HL-60 (cell line): ENCODE data around the gene PARVB.

Experiments
- DNase-seq, 2 experiments: peaks; one replicate each; pipeline ENCODE4 v3.0.0-alpha.2; 2010 to 2020; ENCODE audit warnings: low read depth in 1 of 2, low spot score in 1 of 2
- H3K27ac ChIP-seq: fragments of 250-450 bp; sonication (Bioruptor Pico); replicated peaks from 2 replicates; pipeline ENCODE4 v1.5.1; 2020; ENCODE audit warnings: mild to moderate bottlenecking, moderate library complexity
- H3K27me3 ChIP-seq: fragments of 250-450 bp; sonication (Bioruptor Pico); 2 replicates; pipeline ENCODE4 v1.5.1; 2021; ENCODE audit warnings: mild to moderate bottlenecking, moderate library complexity; ENCODE audit not compliant: insufficient read depth, poor library complexity, severe bottlenecking
- H3K4me3 ChIP-seq: replicated peaks from 2 replicates; pipeline ENCODE4 v1.5.1; 2011; ENCODE audit warnings: mild to moderate bottlenecking, control low read depth, low read length; ENCODE audit not compliant: insufficient read depth
- CTCF ChIP-seq: IDR thresholded peaks from one replicate; pipeline ENCODE4 v1.5.1; 2011; ENCODE audit warnings: low read length, control low read depth, inconsistent platforms; ENCODE audit not compliant: insufficient read depth
- GABPA ChIP-seq: IDR thresholded peaks from 2 replicates; pipeline ENCODE4 v1.6.1; 2012; ENCODE audit warnings: low read depth
- POLR2AphosphoS5 ChIP-seq: IDR thresholded peaks from 2 replicates; pipeline ENCODE4 v1.6.1; 2012; ENCODE audit warnings: low read depth
- REST ChIP-seq: IDR thresholded peaks from 2 replicates; pipeline ENCODE4 v1.6.1; 2012; ENCODE audit warnings: low read depth; ENCODE audit not compliant: insufficient replicate concordance
- SPI1 ChIP-seq: IDR thresholded peaks from 2 replicates; pipeline ENCODE4 v1.6.1; 2012; ENCODE audit warnings: low read depth, mild to moderate bottlenecking, borderline replicate concordance

The PARVB gene

GRCh38 chr22:44112191-44112590, 88.1 kb downstream of the PARVB start:
- Histone ChIP-seq H3K27ac (no peak overlapping the region), H3K27me3 (no peaks in the 10 kb centered on the region), H3K4me3 (no peak overlapping the region)
- TF ChIP-seq POLR2AphosphoS5 (no peak), CTCF (no peak), SPI1 (no peak), GABPA (no peak), REST (no peak)
- no peak for DNase-seq

- Histone ChIP-seq H3K27me3 (no peaks in the 10 kb centered on the region), H3K27ac (no peak overlapping the region), H3K4me3 (no peak overlapping the region)
- no peak for DNase-seq
- TF ChIP-seq CTCF (no peak), REST (no peak), POLR2AphosphoS5 (no peak), GABPA (no peak), SPI1 (no peak)
Observed at GRCh38 chr22:44116331-44116730, 92.2 kb downstream of the PARVB start.

GRCh38 chr22:44116755-44117684, 92.9 kb downstream of the PARVB start:
- peak in 1 of 2 experiments; percentile 19 for DNase-seq
- H3K27ac ChIP-seq: no peak overlapping the region
- H3K4me3 ChIP-seq: no peak overlapping the region
- no peaks in the 10 kb centered on the region for H3K27me3 ChIP-seq
- peak; percentile 64 for TF ChIP-seq SPI1
- no peak for TF ChIP-seq REST
